GM21447 (cell line): ENCODE measurements around the gene OGG1.
"Not testable (repeated sequence)": the region's sequence is repeated elsewhere in the genome, so short reads cannot be mapped to it uniquely, and the experiment has no call there.

ENCODE experiments used
- ATAC-seq: cut with Tn5 transposase; IDR thresholded peaks from one replicate; pipeline ENCODE4 v1.9.1; 2021; ENCODE audit not compliant: unreplicated experiment

The OGG1 gene

DNA sequence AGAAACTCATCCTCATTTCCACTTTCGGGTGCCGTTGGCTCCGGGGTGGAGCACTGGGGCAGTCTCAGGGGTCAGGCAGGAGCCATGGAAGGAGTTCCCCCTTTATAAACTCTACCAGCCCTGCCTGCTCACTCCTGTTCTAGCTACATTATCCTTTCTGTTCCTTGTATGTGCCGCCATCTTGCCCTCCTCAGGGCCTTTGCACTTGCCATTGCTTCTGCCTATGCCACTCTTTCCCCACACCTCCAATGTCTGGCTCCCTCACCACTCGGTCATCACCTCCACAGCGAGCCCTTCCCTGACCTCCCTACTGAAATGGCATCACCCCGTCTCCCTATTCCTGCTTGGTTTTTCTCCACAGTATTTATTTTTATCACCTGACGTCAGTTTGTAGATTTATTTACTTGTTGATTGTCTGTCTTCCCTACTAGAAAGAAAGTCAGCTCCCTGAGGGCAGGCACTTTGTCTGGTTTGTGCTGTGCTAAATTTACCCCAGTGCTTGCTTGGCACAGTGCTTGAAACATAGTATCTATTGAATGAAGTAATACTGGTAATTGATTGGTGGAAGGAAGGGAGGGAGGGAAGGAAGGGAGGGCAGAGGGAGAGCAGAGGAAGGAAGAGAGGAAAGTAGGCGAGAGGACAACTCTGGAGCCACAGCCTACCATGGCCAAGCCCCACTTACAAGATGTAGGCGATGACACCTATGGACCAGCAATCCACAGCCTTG lies 11.2 kb downstream of the OGG1 start:
- ATAC-seq = no peak

DNA sequence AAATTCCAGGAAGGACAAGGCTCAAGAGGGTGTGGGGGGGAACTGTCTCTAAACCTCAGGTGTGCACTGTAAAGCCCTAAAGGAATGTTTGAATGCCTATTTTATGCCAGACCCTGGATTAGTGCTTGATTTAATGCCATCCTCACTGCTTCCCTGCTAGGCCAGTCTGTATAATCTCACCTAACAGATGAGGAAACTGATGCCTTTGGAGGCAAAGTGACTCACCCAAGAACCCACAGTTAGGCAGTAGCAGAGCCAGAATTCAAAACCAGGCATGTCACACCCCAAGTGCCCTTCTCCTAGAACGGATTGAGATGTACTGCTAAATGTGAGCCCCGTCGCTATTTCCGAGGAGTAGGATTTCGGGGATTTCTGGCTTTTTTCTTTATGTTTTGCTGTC lies 12.2 kb downstream of the OGG1 start:
- ATAC-seq = no peak

DNA sequence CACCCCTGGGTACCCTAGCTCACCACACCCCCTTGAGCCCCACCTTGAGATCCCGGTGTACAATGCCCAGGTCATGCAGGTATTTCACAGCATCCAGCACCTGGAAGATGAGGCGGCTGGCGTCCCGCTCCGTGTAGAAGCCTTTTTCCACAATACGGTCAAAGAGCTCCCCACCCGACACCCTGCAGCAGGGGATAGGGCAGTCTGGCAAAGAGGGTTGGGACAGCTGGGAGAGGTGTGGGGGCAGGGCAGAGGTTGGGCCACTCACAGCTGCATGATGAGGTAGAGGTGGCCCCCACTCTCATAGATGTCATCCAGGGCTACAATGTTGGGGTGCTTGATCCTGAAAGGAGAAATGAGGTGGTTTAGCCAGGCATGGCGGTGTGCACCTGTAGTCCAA lies 13.1 kb downstream of the OGG1 start:
- ATAC-seq = no peak

DNA sequence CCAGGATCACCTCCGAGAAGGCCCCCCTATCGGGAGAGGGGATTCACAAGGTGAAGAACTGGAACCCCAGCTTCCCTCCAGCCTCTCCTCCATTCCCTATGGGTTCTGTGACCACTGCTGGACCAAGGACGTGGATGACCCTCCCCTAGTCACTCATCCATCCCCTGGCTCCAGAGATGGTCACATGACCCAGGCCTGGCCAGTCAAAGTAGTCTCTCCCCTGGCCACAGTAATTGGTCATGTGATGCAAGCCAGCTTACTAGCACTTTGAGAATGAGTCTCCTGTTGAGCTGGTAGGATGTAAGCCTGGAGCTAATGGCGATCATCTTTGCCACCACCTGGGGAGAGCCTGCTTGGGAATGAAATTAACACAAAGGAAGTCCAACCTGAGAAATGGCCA lies 16.1 kb downstream of the OGG1 start:
- no peak for ATAC-seq

DNA sequence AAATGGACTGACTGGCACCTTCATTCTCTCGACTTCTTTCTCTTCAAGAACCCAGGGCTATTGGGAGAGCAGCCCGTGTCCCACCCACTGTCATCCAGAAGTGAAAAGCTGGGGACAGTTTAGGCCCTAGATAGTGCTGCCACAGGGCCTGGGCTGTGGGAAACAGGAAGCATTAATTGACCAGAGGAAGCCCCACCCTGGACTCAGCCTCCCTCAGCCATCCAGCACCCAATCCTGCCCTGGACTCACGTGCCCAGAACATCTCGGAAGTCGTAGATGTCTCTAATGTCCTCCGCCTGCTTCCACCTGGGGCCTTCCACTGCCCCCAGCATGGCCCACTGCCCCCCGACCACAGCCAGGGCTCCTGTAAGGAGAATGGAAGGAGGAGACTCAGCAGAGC lies 17.7 kb downstream of the OGG1 start:
- no peak for ATAC-seq

DNA sequence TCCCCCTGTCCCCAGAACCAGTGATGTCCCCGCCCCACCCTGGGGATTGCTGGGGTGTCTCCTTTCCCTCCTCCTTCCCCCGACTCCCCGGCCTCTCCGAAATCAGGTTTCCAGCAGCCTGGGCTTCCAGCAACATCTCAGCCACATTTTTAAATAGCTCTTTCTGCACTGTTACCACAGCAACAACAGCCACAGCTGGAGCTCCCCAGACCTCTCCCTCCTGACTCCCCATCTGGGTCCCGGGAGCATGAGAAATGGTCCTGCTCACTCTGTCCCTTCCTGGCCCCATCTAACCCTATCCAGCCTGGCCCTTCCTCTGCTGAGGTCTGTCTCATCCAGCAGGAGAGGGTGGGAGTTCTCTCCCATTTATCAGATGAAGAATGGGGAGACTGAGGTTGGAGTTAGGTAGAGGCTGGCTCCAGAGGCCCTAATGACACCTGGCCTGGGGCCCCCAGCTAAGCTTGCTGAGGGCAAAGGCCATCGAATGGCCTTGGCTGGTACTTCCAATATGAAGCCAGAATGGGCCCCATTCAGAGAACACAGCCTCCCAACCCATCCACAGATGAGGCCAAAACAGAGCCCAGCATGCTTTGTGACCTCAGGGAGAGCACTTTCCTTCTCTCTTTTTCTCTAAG lies 18.5 kb downstream of the OGG1 start:
- ATAC-seq = no peak

DNA sequence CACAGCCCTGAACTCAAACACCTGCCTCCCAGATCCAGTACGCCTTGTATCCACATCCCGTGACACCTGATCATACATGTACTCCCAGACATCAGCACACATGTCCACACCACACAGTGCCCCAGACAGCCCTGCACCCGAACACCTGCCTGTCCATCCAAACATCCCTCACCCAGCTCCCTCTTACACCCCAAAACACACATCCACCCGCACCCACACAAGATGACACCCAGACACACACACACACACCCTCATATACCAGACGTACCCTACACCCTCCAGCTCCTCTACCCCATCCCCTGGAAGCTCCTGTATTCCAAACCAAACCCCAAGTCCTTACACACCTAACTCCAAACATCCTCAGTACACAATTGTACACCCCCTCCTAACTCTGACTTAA lies 19.3 kb downstream of the OGG1 start:
- ATAC-seq = no peak

DNA sequence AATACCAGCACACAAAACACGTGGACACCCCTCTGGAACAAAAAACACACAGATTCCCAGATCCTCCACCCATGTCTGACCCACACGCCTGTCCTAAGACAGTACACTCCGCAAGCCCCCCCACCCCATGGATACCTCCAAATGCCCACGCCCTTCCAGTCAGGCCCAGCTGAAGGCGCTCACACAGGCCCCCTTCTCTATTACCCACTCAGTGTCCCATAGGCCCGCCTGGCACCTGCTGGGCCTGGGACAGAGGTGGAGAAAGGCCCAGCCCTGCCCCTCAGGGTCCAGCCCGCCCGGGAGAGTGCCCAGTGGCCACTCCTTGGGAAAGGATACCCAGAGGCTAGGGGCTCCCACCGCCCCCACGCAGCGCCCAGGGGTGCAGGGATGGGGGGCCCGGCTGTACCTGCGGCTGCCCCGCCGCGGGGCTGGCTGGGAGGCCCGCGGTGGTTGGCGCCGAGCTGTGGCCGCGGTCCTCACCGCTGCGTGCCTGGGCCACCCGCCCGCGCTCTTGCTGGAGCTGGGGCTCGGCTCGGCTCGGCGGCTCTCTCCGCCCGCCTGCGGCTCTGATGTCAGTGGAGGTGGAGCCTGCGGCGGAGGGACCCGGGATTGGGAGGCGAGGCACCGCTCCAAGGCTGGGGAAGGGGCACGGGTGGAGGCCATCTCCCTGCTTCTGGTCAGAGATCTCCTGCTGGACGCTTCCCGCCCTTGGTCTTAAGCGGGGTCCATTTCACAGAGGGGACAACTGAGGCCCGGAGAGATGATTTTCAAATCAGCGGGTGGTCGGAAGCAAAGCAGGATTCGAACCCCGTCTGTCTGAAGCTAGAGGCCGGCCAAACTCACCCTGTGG lies 19.9 kb downstream of the OGG1 start, which contains the start of gene CAMK1:
CAMK1 (minus strand) TSS at position 522 of the 850 bp plus-strand sequence. CDS start 2,198 bp downstream, outside the sequence.
- no peak for ATAC-seq

DNA sequence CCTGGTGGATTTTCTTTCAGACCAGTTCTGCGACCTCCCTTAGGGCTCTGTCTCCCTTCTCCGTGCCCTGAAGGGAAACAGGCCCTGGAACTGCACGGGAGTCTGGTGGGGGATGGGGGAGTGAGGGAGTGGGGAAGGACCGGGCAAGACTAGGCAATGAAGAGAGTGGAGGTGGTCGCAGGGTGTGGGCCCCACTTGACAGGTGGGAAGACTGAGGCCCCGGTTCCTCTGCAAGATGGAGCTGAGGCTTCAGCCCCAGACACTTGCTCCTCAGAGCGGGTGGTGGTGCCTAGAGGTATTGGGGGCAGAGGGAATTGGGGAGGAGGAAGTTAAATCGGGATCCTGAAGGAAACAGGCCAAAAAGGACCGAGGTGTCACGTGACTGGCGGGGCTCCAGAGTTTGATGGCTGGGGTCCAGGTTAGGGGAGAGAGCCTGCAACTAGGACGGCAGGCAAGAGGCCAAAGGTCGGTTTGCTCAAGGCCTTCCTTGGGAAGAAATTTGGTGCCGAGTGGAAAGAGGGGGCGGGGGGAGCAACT lies 20.6 kb downstream of the OGG1 start:
- ATAC-seq = no peak

DNA sequence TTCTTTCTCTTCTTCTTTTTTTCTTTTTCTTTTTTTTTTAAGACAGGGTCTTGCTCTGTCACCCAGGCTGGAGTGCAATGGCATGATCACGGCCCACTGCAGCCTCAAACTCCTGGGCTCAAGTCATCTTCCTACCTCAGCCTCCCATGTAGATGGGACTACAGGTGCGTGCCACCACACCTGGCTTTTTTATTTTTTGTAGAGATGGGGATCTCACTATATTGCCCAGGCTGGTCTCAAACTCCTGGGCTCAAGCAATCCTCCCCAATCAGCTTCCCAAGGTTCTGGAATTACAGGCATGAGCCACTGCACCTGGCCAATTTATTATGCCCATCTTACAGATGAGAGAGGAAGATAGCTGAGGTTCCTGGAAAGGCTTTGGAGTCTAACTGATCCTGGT lies 21.3 kb downstream of the OGG1 start:
- not testable (repeated sequence) for ATAC-seq

DNA sequence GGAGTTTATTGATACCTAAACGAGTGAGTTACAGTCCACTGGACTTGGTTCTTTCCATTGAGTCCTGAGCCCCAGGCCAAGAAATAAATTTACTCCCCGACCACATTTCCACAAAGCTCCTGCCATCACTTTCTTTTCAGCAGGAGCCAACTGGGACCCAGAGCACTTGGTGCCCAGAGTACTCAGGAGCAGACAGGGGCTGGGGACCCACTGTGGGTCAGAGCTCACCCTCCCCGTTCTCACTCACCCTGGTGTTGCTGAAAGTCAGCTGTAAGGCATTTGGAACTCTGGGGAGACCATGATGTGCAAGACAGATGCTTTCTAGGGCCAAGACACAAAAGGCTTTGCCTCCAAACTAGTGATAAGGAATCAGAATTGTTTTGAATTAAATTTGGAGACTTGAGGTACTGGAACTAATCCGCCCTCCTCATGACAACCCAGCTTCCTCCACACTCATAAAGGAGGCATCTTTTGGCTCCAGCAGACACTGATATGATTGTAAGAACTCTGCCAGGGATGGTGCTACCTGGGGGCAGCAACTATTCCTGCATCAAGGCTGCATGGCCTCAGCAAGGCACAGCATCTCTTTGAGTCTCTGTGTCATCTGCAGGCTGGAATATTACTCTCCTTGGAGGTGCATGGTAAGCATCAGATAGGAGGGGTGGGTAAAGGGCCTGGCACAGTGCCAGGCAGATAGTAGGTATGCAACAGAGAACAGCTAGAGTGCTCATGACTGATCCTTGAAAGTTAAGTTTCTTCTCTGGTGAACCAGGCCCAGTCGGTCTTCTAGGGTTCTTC lies 27.3 kb downstream of the OGG1 start:
- ATAC-seq = no peak

DNA sequence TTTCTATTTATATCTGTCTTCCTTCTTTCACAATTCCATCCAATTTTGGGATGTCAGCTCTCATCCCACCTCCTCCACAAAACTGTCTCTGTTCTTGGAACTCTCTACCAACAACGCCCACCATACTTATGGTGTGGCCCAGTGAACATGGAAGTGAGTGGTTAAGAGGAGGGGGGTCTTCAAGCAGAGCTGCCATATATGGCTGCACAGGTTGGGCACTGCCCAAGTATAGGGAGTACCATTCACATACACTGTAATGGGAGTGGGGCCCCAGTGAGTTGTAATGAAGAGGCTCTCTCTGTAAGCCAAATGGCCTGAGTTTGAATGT lies 27.9 kb downstream of the OGG1 start:
- no peak for ATAC-seq

DNA sequence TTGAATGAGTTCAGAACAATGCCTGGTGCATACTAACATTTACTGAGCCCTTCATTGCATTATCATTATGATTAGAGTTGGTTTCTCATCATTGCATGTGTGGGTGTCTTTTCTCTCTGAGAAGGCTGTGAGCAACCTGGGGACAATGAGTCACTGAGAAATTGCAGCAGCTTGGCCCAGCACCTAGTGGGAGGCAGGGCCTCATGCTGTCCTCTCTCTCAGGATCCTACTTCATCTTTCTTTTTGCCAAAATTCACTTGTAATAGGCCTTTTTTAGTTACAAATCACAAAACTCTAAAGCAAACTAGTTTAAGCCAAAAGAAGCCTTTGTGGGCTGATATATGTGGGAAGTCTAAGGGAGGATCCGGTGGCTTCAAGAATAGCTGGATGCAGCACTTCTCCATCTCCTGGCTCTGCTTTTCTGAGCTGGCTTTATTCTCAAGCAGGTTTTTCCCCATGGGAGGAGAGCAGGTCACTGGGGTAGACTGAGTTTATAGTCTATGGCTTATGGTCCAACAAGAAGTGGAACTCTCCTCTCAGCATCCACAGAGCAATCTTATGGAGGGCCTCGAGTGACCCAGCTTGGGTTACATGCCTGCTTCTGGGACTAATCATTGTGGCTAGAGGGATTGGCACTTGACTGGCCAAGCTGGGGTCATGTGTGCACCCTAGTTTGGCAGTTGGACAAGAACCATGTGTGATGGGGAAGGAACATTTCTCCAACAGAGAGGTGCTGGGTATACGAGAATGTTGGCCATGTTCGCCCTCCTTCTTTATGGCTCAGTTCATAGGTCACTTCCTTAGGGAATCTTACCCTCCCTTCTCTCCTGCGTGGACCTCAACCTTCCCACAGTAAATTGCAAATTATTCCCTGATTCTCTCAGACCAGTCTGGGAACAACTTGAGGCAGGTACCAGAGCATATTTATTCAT lies 28.7 kb downstream of the OGG1 start:
- ATAC-seq = no peak

DNA sequence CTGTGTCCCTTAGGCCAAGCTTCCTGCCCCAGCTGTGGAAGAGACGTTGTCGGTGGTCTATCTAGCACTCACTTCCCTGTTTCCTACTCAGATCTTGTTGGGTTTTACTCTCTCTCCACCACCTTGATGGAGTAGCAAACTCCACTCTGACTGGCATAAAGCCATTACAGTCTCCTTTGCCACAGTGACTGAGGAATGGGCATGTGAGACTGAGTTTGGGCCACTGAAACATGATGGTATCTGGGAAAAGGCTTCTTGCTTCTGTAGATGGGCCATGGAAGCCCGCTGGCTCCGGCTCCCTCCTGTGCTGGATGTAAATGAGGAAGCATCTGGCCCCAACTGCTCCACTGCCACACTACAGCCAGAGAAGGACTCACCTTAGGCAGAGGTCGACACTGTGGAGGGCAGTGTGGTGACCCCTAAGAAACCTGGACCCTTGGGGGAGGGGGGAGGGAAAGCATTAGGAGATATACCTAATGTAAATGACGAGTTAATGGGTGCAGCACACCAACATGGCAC lies 29.4 kb downstream of the OGG1 start:
- ATAC-seq = no peak

DNA sequence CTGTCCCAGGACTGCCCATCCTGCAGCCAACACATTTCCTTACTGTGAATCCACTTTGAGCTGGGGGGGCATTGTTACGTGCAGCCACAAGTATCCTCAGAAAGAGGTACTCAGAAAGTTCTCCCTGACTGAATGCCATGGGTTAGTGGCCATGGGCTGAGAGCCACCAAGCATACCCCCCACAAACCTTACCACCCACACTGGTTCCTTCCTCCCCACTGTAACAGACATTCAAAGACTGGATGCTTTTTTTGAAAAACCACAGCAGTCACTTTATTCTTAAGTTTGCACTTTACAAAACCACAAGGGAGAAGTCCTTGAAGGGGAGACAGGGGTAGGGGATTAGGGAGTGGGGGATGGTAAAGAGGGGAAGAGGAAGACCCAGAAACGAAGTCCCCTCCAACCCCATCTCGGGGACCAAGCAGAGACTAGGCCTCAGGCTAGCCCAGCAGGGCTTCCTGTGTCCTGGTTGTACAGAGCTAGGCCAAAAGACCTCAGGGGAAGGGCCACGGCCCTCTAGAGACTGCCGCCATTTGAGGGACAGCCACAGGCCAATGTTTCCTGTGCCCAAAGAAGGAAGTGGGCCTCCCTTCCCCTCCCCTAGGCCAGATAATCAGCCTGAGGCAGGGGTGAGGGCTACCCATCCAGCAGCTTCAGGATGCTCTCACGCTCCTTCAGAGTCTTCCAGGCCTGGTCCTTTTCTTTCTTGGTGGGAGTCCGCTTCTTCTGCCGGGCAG lies 30.1 kb downstream of the OGG1 start:
- peak; percentile 60 for ATAC-seq

DNA sequence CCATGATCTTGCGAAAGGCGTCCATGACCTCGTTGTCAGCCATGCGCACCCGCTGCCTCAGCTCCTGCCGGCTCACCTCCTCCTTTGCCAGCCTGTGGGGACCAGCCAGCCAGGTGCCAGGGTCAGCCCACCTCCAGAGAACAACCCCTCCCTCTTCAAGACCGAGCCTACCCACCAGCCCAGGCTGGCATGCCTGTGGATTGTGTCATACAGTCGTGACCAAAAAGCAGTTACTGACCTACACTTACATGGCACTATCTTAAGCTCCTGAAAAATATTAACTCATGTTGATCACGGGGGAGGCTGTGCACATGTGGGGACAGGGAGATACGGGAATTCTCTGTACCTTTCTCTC lies 30.7 kb downstream of the OGG1 start:
- no peak for ATAC-seq

DNA sequence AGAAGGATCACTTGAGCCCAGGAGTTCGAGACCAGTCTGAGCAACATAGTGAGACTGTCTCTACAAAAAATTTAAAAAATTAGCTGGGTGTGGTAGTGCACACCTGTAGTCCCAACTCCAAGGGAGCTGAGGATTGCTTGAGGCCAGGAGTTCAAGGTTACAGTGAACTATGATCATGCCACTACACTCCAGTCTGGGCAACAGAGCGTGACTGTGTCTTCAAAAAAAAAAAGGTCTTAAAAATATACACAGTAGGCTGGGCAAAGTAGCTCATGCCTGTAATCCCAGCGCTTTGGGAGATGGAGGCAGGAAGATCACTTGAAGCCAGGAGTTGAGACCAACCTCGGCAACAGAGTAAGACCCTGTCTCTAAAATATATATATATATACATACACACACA lies 31.2 kb downstream of the OGG1 start:
- ATAC-seq = no peak

DNA sequence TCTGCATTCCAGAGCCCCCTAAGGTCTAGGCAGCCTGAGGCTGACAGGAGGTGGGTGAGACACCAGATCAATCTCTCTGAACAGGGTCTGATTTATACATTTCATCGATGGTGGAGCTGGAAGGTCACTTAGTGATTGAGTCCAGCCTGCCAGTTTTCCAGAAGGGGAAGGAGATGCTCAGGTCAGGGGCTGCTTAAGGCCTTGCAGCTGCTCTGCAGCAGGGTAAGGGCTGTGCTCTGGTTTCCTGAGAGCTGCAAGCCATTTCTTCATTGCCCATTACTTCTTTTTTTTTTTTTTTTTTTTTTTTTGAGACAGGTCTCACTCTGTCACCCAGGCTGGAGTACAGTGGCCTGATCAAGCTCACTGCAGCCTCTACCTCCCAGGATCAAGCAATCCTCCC lies 31.8 kb downstream of the OGG1 start:
- no peak for ATAC-seq

DNA sequence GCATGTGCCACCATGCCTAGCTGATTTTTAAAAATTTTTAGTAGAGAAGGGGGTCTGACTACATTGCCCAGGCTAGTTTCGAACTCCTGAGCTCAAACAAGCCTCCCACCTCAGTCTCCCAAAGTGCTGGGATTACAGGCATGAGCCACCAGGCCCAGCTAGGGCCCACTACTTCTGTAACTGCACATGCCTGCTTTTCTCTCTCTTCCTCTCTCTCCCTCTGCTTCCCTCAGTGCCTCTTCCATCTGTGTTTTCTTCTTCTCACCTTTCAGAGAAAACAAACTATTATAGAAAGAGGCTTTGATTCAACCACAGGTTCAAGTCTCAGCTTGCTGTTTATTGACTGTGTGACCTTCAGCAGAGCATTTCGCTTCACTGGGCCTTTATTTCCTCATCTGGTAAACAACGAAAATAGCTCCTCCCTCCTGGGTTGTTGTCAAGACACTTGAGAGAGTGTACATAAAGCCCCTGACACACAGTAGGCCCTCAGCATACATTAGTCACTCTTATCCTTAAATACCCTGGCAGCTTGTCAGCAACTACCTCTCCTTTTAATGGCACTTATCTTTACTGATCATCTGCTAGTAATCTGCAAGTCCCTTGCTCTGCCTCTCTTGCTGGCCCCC lies 32.3 kb downstream of the OGG1 start:
- no peak for ATAC-seq
